Right forelimb (tissue), 1 donor: Measurements from ENCODE around the gene MFSD11.
"Not testable (repeated sequence)": the region's sequence is repeated elsewhere in the genome, so short reads cannot be mapped to it uniquely, and the experiment has no call there.

Experiments
- DNase-seq: peaks from one replicate; pipeline ENCODE4 v3.0.0-alpha.2; 2018

MFSD11 gene

GRCh38 chr17:76737676-76738467, at the start of gene MFSD11:
Gene MFSD11, plus strand, starts transcription at chr17:76738119. Its CDS starts 234 bp downstream, at chr17:76738353.
- peak; percentile 97 for DNase-seq

DNA sequence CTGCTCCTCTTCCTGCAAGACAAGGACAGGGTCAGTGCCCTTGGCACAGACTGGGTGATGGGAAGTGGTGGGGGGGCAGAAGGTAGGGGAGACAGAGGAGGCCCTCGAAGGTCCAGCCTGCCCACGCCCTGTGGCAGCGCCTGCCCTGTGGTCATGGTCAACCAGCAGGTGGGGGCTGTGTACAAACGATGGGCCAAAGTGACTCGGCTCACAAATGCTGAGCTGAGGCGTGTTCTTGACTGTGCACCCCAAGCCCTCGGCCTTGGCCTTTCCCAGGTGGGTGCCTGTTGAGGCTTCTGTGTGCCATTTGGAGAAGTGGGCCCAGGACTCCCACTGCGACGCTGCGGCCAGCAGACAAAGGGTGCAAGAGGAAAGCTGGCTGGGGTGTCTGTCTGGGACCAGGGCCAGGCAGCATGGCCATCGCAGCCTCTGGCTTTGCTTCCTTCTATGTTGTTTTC, 49.7 kb upstream of the MFSD11 start:
- DNase-seq, result no peak

DNA sequence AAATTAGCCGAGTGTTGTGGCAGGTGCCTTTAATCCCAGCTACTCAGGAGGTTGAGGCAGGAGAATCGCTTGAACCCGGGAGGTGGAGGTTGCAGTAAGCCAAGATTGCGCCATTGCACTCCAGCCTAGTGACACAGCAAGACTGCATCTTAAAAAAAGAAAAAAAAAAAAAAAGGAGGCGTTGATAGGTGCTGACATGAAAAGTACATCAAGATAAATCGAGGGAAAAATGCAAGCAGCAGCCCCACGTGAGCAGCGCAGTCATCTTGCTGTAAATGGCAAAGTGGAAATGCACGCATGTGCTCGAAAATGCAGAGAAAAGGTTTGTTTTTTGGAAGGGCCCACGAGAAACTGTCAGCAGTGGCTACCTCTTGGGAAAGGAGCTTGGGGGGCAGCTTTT, 48.1 kb upstream of the MFSD11 start:
- DNase-seq, result no peak

DNA sequence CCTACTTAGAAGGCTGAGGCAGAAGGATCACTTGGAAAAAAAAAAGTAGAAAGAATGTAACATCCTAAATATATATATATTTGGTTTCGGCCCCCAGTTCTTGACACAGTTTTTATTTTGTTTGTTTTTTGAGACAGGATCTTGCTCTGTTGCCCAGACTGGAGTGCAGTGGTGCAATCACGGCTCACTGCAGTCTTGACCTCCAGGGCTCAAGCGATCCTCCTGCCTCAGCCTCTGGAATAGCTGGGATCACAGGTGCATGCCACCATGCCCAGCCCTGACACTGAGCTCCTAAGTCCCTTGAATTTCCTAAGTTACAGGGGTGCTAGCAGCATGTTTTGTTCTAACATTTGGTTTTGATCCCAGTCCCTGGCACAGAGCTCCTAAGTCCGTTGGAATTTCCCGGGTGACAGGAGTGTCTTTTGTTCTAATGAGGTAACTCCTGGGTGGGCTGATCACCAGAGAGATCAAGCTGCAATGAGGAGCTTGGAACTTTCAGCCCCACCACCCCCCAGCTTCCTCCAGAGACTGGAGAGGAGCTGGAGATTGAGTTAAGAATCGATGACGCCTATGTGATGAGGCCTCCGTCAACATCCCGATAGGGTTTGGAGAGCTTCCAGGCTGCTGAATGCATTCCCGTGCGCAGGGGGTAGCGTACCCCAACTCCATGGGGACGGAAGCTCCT, 47.2 kb upstream of the MFSD11 start:
- no peak for DNase-seq

DNA sequence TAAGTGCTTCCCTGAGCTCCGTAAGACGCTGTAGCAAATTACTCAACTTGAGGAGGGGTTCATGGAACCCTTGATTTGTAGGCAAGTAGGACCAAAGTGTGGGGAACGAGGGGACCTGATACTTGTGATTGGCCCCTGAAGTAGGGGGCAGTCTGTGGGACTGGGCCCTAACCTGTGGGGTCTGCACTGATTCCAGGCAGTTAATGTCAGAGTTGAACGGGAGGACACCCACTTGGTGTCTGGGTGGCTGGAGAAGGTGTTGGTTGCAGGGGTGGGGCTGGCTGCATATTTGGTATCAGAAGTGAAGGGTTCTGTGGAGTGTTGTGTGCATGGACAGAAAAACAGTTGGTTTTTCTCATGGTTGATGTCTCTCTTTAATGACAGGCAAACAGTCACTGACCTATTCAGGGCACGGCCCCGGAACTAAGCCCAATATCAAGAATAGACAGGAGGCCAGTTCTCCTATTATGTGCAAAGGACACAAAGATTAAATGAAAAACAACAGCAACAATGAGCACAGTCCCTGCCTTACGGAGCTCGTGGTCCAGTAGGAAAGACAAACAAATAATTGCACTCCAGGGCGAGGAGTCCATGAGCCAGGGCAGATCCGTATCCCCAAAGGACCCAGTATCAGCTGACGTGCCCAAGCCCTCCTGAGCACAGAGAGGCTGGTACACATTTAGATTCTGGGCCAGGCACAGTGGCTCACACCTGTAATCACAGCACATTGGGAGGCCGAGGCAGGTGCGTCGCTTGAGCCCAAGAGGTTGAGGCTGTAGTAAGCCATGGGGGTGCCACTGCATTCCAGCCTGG, 46.3 kb upstream of the MFSD11 start:
- DNase-seq, result no peak

- DNase-seq, result no peak
These were observed 42.7 kb upstream of the MFSD11 start for GRCh38 chr17:76695059-76695831.

- DNase-seq, result no peak
These were observed 40.9 kb upstream of the MFSD11 start for GRCh38 chr17:76696763-76697701.

DNA sequence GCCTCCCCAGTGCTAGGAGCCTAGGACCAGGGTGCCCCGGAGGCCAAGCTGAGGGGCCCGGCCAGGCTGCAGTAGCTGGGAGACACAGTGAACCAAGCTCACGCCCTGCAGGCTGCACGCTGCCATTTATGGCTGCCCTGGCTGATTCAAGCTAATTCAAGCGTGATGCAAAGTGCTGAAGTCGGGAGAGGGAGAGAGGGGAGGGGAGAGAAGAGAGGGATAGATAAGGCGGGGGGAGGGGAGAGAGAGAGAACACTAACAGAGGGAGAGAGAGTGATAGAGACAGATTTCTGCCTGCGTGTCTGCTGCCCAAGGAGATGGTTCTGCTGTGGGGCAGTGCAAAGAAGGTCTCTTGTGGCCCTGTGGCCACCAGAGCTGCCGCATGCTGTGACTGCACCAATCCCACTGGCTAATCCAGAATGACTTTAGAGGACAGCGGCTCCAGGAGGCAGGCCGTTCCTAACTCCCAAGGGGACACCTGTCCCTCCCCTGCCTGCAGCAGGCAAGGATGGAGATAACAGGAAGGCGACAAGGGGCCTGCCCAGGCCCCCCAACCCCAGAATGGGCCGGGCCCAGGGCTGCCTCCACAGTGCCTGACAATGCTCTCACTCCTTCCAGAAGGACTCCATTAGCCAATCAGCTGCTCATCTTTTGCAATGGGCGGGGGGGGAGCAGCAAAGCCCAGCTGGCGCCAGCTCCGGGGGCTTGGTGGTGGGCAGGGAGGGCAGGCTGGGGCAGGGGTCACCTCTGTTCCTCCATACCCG, 40.0 kb upstream of the MFSD11 start:
- no peak for DNase-seq

- DNase-seq, result not testable (repeated sequence)
These were observed 39.4 kb upstream of the MFSD11 start for GRCh38 chr17:76698466-76698977.

DNA sequence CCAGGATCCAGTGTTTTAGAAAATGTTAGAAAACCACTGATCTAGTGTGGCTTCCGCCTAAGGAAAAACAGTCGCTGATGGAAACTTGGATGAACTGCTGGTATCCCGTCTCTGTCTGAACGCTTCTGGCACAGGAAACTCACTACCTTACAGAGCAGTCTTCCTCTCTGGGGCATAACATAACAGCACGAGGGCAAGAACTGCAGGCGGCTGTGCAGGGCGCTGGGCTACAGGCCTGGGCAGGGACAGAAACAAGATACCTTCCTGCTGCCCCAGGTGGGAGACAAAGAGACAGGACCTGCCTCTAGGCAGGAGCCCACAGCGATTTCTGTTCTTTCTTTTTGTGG, 37.7 kb upstream of the MFSD11 start:
- DNase-seq, result no peak

GRCh38 chr17:76700617-76701470, 37.1 kb upstream of the MFSD11 start:
- peak; percentile 72 for DNase-seq

- no peak for DNase-seq
These were observed 36.4 kb upstream of the MFSD11 start for GRCh38 chr17:76701471-76701967.

GRCh38 chr17:76702076-76702475, 35.8 kb upstream of the MFSD11 start:
- DNase-seq, result no peak

GRCh38 chr17:76702941-76703637, 34.8 kb upstream of the MFSD11 start:
- DNase-seq, result no peak

DNA sequence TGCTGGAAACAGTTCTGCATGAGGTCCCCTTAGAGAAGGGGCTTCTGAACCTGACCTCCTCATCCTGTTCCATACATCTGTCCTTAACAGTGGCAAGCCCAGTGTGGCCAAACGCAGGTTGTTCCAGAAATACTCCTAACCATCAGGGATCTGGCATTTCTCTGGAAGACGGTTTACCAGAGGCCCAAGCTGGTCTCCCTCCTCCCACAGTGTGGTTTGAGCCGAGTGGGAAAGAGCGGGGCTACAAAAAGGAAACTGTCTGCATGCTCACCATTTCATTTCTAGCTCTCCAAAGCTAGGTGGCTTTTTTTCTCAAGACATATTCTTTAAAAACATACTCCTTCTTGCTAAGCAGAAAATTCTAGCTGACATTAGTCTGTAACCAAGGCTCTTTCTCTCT, 33.1 kb upstream of the MFSD11 start:
- no peak for DNase-seq

GRCh38 chr17:76706817-76707216, 31.1 kb upstream of the MFSD11 start:
- DNase-seq, result no peak

GRCh38 chr17:76707985-76708807, 29.7 kb upstream of the MFSD11 start:
- peak; percentile 56 for DNase-seq
